HepG2 (cell line): ENCODE results near the gene MLST8. TPM values are rescaled to one million over a fixed set of nuclear protein-coding genes. Genes with fewer than 3 reads are reported as not detected.

Experiments used
- CENPX ChIP-seq: sonication (generic); formaldehyde crosslinking; IDR thresholded peaks from 2 replicates; pipeline ENCODE4 v1.9.0; 2021; ENCODE audit warnings: mild to moderate bottlenecking, missing genetic modification reagents, moderate library complexity
- DMAP1 ChIP-seq: IDR thresholded peaks from 2 replicates; pipeline ENCODE4 v1.6.1; 2016
- GTF2F1 ChIP-seq: fragments of 150-350 bp; IDR thresholded peaks from 2 replicates; pipeline ENCODE4 v1.6.1; 2014; ENCODE audit warnings: low read length
- KAT8 ChIP-seq: IDR thresholded peaks from 2 replicates; pipeline ENCODE4 v1.6.1; 2016; ENCODE audit warnings: missing genetic modification reagents, missing compliant biosample characterization
- MIER2 ChIP-seq: IDR thresholded peaks from 2 replicates; pipeline ENCODE4 v1.6.1; 2016; ENCODE audit warnings: missing biosample characterization, missing genetic modification reagents
- NR2F2 ChIP-seq: IDR thresholded peaks from 2 replicates; pipeline ENCODE4 v1.6.1; 2012; ENCODE audit warnings: low read depth, inconsistent platforms, borderline replicate concordance
- SOX6 ChIP-seq, 2 experiments: fragments of 450-650 bp in 1 of 2; sonication (generic) in 1 of 2; formaldehyde crosslinking in 1 of 2; IDR thresholded peaks; 2 replicates each; pipeline versions ENCODE4 v1.4.0 to v1.6.1; 2017 to 2020; ENCODE audit warnings: antibody characterized with exemption in 1 of 2, mild to moderate bottlenecking in 1 of 2, missing genetic modification reagents in 1 of 2
- TGIF2 ChIP-seq: IDR thresholded peaks from 2 replicates; pipeline ENCODE4 v1.6.1; 2016; ENCODE audit warnings: control low read depth, missing compliant biosample characterization
- ZBTB21 ChIP-seq: sonication (generic); formaldehyde crosslinking; IDR thresholded peaks from 2 replicates; pipeline ENCODE4 v1.4.0; 2020; ENCODE audit warnings: missing genetic modification reagents
- ZBTB26 ChIP-seq: IDR thresholded peaks from 2 replicates; pipeline ENCODE4 v1.6.1; 2016; ENCODE audit warnings: missing compliant biosample characterization, missing genetic modification reagents, borderline replicate concordance
- ZC3H4 ChIP-seq: sonication (generic); formaldehyde crosslinking; IDR thresholded peaks from 2 replicates; pipeline ENCODE4 v1.4.0; 2020; ENCODE audit warnings: missing genetic modification reagents, borderline replicate concordance
- ZHX2 ChIP-seq, 2 experiments: sonication (generic) in 1 of 2; formaldehyde crosslinking in 1 of 2; IDR thresholded peaks; 2 replicates each; pipeline versions ENCODE4 v1.6.1 to v1.9.0; 2014 to 2022; ENCODE audit warnings: antibody characterized with exemption in 1 of 2, borderline replicate concordance in 1 of 2, inconsistent platforms in 1 of 2, low read depth in 1 of 2, missing genetic modification reagents in 1 of 2
- ZNF136 ChIP-seq: sonication (generic); formaldehyde crosslinking; IDR thresholded peaks from 2 replicates; pipeline ENCODE4 v1.8.1; 2022; ENCODE audit warnings: low read depth, mild to moderate bottlenecking, moderate library complexity, missing genetic modification reagents
- ZNF672 ChIP-seq: sonication (generic); formaldehyde crosslinking; IDR thresholded peaks from 2 replicates; pipeline ENCODE4 v1.8.1; 2022; ENCODE audit warnings: missing genetic modification reagents
- ZNF839 ChIP-seq: sonication (generic); formaldehyde crosslinking; IDR thresholded peaks from 2 replicates; pipeline ENCODE4 v1.4.0; 2020; ENCODE audit warnings: missing genetic modification reagents, mild to moderate bottlenecking, borderline replicate concordance
- polyA plus RNA-seq, 8 experiments: library from polyadenylated mRNA; depleted of rRNA in 3 of 8; stranded (reverse) in 7 of 8; unstranded in 1 of 8; fragments of >200 nt; fragmentation: Illumina TruSeq in 4 of 8; extraction: Trizol in 4 of 8; gene quantifications; 2 replicates each; pipeline versions ENCODE4 v1.2.1 to v1.2.3, GENCODE V29; 2011 to 2016; ENCODE audit warnings: low read depth in 4 of 8, missing spikeins in 1 of 8, mixed read lengths in 1 of 8; ENCODE audit not compliant: insufficient read depth in 1 of 8
- total RNA-seq, 5 experiments: library from RNA; depleted of rRNA; stranded (reverse); fragments of >200 nt; fragmentation: Illumina TruSeq; extraction: Trizol; gene quantifications; 2 replicates each; pipeline ENCODE4 v1.2.3, GENCODE V29; 2016; ENCODE audit warnings: low read depth in 1 of 5
- TF ChIP-seq, protein P1 (sequence below): sonication (generic); formaldehyde crosslinking; IDR thresholded peaks from 2 replicates; pipeline ENCODE4 v1.4.0; 2020; ENCODE audit warnings: mild to moderate bottlenecking, missing genetic modification reagents
- TF ChIP-seq, protein P2 (sequence below): sonication (generic); formaldehyde crosslinking; IDR thresholded peaks from 2 replicates; pipeline ENCODE4 v1.5.0; 2020; ENCODE audit warnings: mild to moderate bottlenecking, missing genetic modification reagents

The MLST8 gene
- total and polyA plus RNA-seq, 2 of the 13 experiments (the other 11 are each of a cell fraction or from before 2014, with no cell fraction given): 30.8 to 72.7 TPM

DNA sequence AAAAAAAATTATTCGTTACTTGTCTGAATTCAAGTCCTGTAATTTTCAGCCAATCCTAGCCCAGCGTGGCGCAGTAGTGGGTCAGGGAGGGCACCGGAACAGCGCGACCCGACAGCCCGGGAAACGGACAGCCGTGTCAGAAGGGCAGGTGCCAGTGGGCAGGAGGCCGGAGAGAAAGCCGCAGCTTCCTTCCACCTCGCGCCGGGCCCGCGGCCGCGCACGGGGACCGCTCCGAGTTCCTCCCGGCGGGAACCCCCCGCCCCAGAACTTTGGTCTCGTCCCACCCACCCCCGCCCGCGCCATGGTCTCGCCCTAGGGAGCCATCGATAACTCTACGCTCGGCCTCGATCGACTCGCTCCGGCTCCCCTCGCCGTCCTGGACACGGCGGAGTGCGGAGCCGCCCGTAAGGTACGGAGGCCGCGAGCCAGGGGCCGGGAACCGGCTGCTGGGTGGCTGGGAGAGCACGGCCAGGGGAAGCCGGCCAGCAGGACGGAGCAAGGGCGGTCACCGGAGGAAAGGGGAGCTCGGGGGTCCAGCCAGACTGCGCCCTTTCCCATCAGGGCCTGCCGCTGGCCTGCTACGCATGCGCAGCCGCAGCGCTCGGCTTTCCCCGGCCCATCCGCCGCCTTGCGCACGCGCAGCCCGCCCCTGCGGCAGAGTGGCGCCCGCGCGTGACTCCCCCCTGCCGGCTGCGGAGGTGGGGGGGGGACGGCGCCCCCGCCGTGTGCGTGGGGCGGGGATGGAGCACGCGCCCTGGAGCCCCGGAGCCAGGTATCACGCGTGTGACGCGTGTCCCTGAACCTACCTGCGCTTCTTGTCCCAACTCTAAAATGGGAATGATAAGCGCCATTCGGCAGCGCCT is at the start of gene MLST8 (continued):
- TF ChIP-seq ZBTB26 (CRISPR knock-in tag) (peak; percentile 68; the same call in 1 of the 2 replicates), ZC3H4 (no peak), GTF2F1 (no peak), KAT8 (CRISPR knock-in tag) (peak; percentile 86), NR2F2 (peak; percentile 3; the same call in 1 of the 2 replicates), ZNF839 (CRISPR knock-in tag) (0 out of 2 replicates have a peak, but pooled peaks have one; percentile 15), MIER2 (no peak), TGIF2 (0 out of 2 replicates have a peak, but pooled peaks have one; percentile 40), DMAP1 (CRISPR knock-in tag) (peak; percentile 76), ZBTB21 (CRISPR knock-in tag) (no peak), ZNF672 (CRISPR knock-in tag) (no peak), CENPX (CRISPR knock-in tag) (no peak), ZHX2 (IDR thresholded peaks at IDR 0.05; ENCODE audit: low read depth) (peak; percentile 70), ZHX2 (CRISPR knock-in tag; IDR thresholded peaks at IDR 0.05; ENCODE audit: borderline replicate concordance) (no peak; the same call in 1 of the 2 replicates), ZNF136 (CRISPR knock-in tag) (peak; percentile 81; the same call in 1 of the 2 replicates), SOX6 (IDR thresholded peaks at IDR 0.05) (no peak), SOX6 (CRISPR knock-in tag; IDR thresholded peaks at IDR 0.05) (peak; percentile 44)
- TF ChIP-seq, protein P1, sequence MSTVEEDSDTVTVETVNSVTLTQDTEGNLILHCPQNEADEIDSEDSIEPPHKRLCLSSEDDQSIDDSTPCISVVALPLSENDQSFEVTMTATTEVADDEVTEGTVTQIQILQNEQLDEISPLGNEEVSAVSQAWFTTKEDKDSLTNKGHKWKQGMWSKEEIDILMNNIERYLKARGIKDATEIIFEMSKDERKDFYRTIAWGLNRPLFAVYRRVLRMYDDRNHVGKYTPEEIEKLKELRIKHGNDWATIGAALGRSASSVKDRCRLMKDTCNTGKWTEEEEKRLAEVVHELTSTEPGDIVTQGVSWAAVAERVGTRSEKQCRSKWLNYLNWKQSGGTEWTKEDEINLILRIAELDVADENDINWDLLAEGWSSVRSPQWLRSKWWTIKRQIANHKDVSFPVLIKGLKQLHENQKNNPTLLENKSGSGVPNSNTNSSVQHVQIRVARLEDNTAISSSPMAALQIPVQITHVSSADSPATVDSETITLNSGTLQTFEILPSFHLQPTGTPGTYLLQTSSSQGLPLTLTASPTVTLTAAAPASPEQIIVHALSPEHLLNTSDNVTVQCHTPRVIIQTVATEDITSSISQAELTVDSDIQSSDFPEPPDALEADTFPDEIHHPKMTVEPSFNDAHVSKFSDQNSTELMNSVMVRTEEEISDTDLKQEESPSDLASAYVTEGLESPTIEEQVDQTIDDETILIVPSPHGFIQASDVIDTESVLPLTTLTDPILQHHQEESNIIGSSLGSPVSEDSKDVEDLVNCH (CRISPR knock-in tag): no peak
- TF ChIP-seq, protein P2, sequence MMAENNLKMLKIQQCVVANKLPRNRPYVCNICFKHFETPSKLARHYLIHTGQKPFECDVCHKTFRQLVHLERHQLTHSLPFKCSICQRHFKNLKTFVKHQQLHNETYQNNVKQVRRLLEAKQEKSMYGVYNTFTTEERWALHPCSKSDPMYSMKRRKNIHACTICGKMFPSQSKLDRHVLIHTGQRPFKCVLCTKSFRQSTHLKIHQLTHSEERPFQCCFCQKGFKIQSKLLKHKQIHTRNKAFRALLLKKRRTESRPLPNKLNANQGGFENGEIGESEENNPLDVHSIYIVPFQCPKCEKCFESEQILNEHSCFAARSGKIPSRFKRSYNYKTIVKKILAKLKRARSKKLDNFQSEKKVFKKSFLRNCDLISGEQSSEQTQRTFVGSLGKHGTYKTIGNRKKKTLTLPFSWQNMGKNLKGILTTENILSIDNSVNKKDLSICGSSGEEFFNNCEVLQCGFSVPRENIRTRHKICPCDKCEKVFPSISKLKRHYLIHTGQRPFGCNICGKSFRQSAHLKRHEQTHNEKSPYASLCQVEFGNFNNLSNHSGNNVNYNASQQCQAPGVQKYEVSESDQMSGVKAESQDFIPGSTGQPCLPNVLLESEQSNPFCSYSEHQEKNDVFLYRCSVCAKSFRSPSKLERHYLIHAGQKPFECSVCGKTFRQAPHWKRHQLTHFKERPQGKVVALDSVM (CRISPR knock-in tag): peak; percentile 64; the same call in 1 of the 2 replicates
